Stimulated activated memory B cell treated with anti-CD40 and anti-IgM and Interleukin-4, amounts not matched to agents 10 μg/mL and 1 μg/mL and 100 μg/mL, for 72 hours (primary cell): ENCODE measurements around the gene ASIC4.

Source experiments
- ATAC-seq: fragments of 150-1000 bp; cut with Tn5 transposase; 2 replicates; pipeline ENCODE4 v1.10.0; 2021
- H3K27ac Mint-ChIP-seq: one replicate; pipeline ENCODE4 v1.8.0; 2022; ENCODE audit warnings: mild to moderate bottlenecking, mixed read lengths
- H3K27me3 Mint-ChIP-seq: one replicate; pipeline ENCODE4 v1.8.0; 2022; ENCODE audit warnings: mixed read lengths
- H3K36me3 Mint-ChIP-seq: one replicate; pipeline ENCODE4 v1.8.0; 2022; ENCODE audit warnings: mixed read lengths
- H3K4me1 Mint-ChIP-seq: one replicate; pipeline ENCODE4 v1.8.0; 2022; ENCODE audit warnings: mixed read lengths
- H3K4me3 Mint-ChIP-seq: one replicate; pipeline ENCODE4 v1.8.0; 2022; ENCODE audit warnings: mild to moderate bottlenecking, moderate library complexity, mixed read lengths
- H3K9me3 Mint-ChIP-seq: one replicate; pipeline ENCODE4 v1.8.0; 2022; ENCODE audit warnings: mixed read lengths

Gene ASIC4, protein sequence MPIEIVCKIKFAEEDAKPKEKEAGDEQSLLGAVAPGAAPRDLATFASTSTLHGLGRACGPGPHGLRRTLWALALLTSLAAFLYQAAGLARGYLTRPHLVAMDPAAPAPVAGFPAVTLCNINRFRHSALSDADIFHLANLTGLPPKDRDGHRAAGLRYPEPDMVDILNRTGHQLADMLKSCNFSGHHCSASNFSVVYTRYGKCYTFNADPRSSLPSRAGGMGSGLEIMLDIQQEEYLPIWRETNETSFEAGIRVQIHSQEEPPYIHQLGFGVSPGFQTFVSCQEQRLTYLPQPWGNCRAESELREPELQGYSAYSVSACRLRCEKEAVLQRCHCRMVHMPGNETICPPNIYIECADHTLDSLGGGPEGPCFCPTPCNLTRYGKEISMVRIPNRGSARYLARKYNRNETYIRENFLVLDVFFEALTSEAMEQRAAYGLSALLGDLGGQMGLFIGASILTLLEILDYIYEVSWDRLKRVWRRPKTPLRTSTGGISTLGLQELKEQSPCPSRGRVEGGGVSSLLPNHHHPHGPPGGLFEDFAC

DNA sequence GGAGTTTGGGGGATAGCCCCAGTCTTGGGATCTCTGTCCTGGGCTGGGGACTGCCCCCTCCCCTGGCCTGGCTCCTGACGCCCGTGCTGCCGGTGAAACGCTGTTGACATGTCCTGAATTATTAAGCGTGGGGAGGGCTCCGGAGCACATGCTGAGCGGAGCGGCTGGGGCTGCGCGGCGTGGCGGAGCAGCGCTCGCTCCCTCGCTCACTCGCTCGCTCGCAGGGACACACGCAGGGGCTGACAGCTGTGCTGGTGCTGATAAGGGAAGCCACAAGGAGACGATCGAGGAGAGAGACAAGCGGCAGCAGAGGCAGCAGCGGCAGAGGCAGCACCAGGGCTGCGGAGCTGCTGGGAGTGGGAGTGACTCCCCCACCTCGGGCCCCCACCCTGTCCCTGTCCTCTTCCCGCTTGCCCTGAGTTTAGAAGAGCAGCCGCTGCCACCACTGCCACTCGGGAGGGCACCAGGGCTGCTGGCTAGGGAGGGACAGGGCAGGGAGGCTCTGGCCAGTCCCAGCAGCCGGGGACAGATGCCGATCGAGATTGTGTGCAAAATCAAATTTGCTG, at the start of gene ASIC4:
TSS of gene ASIC4 (plus strand) at position 287 of the 566 bp plus-strand sequence. CDS start at position 530, 243 bp downstream.
- Mint-ChIP-seq H3K27ac (no peak within 1 kb of the TSS), H3K9me3 (no peaks in the 10 kb centered on the region), H3K4me3 (no peak within 1 kb of the TSS), H3K27me3 (peaks cover 100% of the 10 kb centered on the region), H3K4me1 (peaks cover 41% of the 10 kb centered on the region), H3K36me3 (no peaks in the 10 kb centered on the region)
- ATAC-seq = no peak

DNA sequence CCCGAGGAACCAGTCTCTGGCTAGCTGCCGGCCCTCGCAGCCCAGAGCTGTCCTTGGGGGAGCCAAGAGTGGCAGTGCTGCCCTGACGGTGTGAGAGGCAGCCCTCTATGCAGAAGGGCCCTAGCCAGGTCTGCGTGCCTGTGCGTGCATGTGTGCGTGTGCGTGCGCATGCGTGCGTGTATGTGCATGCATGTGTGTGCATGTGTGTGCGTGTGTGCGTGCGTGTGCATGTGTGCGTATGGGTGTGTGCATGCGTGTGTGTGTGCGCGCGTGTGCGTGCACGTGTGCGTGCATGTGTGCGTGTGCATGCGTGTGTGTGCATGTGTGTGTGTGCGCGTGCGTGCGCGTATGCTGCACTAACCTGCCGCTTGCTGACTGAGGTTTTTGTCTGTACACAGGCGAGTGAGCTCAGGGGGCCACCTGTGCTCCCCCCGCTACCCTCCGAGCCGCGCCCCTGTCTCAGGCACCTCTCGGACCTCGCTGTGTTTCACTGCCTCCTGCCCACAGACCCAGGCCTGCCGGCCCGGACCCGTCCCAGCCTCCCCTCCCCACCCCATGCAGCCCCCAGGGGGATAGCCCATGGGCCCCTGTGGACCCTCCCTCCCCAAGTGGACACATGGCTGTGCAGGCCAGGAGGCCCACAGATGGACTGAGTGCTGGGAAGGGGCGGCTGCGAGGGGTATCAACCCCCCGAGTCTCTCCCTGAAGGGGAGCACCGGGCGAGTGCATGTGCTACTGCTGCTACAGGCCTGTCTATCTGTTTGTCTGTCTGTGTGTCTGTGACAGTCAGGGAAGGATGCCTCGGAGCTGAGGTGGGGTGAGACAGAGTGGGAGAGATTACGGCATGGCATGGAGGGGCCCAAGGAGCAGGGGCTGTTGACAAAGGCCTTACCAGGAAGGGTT, 48.4 kb upstream of the ASIC4 start:
- no peaks in the 10 kb centered on the region for H3K4me1 Mint-ChIP-seq
- H3K9me3 Mint-ChIP-seq = no peaks in the 10 kb centered on the region
- peaks cover 37% of the 10 kb centered on the region for H3K27me3 Mint-ChIP-seq
- ATAC-seq = no peak
- H3K4me3 Mint-ChIP-seq = no peak overlapping the region
- no peak overlapping the region for H3K27ac Mint-ChIP-seq
- H3K36me3 Mint-ChIP-seq = no peaks in the 10 kb centered on the region

DNA sequence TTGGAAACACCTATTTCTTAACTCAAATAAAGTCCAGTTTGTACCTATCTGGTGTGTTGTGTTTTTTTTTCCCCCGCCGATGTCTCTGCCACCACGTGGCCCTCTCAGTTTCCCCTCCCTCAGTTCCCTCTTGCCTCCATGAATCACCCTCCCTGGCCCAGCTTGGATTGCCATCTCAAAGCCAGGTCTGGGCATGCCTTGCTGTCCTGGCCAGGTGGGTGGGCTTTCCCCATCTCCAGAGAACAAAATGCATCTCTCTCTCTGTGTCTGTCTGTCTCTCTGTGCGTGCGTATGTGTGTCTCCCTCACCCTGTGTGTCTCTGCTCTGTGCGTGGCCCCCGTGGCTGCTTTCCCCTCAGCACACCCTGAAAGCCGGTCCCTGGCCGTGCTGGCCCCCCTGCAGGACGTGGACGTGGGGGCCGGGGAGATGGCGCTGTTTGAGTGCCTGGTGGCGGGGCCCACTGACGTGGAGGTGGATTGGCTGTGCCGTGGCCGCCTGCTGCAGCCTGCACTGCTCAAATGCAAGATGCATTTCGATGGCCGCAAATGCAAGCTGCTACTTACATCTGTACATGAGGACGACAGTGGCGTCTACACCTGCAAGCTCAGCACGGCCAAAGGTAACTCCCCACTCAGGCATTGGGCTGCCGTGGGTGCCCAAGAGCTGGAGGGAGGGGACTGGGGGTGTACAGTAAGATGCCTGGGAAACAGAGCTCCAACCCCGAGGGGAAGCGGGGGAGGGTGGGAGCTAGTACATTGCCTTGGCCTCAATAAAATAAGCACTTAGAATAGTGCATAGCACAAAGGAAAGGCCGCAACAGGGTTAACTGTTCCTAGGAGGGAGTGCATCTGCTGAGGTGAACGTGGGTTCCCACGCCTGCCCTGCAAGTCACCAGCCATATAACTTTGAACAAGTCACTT, 47.2 kb upstream of the ASIC4 start:
- no peak overlapping the region for H3K4me3 Mint-ChIP-seq
- H3K4me1 Mint-ChIP-seq = no peaks in the 10 kb centered on the region
- no peak overlapping the region for H3K27ac Mint-ChIP-seq
- no peak for ATAC-seq
- H3K9me3 Mint-ChIP-seq = no peaks in the 10 kb centered on the region
- H3K36me3 Mint-ChIP-seq = no peaks in the 10 kb centered on the region
- peaks cover 37% of the 10 kb centered on the region for H3K27me3 Mint-ChIP-seq

DNA sequence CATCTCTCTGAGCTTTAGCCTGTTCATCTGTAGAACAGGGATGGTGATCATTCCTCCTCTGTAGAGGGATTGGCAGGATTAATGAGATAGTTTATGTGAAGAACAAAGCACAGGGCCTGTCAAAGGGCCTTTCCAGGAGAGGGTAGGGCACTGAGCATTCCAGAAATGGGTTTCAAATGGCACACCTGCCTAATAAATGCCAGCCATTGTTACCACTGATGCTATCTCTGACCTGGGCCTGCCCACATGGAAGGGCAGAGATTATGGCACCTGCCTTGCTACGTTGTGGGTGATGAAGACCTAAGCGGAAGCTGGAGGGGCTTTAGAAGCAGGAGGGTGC, 46.6 kb upstream of the ASIC4 start:
- H3K36me3 Mint-ChIP-seq = no peaks in the 10 kb centered on the region
- H3K4me1 Mint-ChIP-seq = no peaks in the 10 kb centered on the region
- no peak overlapping the region for H3K27ac Mint-ChIP-seq
- ATAC-seq = no peak
- H3K4me3 Mint-ChIP-seq = no peak overlapping the region
- H3K27me3 Mint-ChIP-seq = peaks cover 37% of the 10 kb centered on the region
- H3K9me3 Mint-ChIP-seq = no peaks in the 10 kb centered on the region

DNA sequence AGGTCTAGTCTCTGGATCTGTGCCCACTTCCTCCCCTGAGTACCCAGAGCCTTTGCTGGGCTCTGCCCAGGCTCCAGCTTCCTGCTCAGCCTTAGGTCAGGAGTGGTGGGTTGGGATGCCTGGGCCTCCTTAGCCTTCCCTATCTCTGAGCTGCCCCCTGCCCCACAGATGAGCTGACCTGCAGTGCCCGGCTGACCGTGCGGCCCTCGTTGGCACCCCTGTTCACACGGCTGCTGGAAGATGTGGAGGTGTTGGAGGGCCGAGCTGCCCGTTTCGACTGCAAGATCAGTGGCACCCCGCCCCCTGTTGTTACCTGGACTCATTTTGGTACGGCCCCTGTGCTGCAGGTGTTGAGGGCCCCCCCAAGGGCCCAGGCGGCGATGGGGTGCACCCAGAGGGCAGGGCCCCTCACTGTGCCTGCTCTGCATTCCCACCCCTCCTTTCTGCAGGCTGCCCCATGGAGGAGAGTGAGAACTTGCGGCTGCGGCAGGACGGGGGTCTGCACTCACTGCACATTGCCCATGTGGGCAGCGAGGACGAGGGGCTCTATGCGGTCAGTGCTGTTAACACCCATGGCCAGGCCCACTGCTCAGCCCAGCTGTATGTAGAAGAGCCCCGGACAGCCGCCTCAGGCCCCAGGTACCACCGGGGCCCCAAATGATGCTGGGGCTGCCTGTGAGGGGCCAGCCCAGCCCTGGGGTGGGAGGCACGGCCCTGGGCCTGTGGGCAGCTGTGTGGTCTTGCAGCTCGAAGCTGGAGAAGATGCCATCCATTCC, 45.7 kb upstream of the ASIC4 start:
- H3K27me3 Mint-ChIP-seq = peaks cover 44% of the 10 kb centered on the region

DNA sequence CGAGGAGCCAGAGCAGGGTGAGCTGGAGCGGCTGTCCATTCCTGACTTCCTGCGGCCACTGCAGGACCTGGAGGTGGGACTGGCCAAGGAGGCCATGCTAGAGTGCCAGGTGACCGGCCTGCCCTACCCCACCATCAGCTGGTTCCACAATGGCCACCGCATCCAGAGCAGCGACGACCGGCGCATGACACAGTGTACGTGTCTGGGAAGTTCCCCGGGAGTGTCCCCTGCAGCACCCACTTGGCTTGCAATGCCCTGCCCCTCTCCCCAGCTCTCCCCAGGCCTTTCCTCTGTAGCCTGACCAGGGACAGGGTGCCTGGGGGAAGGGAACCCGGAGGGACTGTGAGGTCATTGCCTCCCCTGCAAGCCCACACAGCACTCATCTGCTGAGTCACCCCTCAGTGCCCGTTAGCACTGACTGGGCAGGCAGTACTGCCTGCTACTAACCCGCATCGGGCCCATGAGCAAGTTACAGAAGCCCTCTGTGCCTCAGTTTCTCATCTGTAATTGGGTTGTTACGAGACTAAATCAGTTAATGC, 45.0 kb upstream of the ASIC4 start:
- no peaks in the 10 kb centered on the region for H3K36me3 Mint-ChIP-seq
- ATAC-seq = no peak
- no peak overlapping the region for H3K4me3 Mint-ChIP-seq
- H3K4me1 Mint-ChIP-seq = no peaks in the 10 kb centered on the region
- no peaks in the 10 kb centered on the region for H3K9me3 Mint-ChIP-seq
- H3K27ac Mint-ChIP-seq = no peak overlapping the region
- peaks cover 47% of the 10 kb centered on the region for H3K27me3 Mint-ChIP-seq

More for the DNA sequence above, 45.7 kb upstream of the ASIC4 start:
- Mint-ChIP-seq H3K9me3 (no peaks in the 10 kb centered on the region), H3K36me3 (no peaks in the 10 kb centered on the region), H3K27ac (no peak overlapping the region), H3K4me3 (no peak overlapping the region), H3K4me1 (no peaks in the 10 kb centered on the region)
- ATAC-seq = no peak

DNA sequence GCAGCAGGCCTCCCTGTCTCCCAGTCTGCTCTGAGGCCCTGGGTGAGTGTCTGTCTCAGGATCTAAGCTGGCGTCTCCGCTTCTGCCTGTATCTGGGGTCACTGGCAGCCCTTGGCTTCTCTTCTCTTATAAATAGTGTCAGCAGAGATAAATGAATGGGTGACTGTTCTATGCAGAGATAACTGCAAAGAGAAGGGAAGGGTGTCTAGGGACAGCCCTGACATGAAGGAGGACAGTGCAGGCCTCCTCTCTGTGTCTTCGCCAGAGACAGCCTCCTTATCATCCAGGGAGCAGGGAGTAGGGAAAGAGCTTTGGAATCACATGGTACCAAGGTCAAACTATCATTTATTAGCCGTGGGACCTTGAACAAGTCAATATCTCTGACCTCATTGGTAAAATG, 43.9 kb upstream of the ASIC4 start:
- Mint-ChIP-seq H3K27me3 (peaks cover 51% of the 10 kb centered on the region), H3K4me3 (no peak overlapping the region), H3K4me1 (no peaks in the 10 kb centered on the region)

DNA sequence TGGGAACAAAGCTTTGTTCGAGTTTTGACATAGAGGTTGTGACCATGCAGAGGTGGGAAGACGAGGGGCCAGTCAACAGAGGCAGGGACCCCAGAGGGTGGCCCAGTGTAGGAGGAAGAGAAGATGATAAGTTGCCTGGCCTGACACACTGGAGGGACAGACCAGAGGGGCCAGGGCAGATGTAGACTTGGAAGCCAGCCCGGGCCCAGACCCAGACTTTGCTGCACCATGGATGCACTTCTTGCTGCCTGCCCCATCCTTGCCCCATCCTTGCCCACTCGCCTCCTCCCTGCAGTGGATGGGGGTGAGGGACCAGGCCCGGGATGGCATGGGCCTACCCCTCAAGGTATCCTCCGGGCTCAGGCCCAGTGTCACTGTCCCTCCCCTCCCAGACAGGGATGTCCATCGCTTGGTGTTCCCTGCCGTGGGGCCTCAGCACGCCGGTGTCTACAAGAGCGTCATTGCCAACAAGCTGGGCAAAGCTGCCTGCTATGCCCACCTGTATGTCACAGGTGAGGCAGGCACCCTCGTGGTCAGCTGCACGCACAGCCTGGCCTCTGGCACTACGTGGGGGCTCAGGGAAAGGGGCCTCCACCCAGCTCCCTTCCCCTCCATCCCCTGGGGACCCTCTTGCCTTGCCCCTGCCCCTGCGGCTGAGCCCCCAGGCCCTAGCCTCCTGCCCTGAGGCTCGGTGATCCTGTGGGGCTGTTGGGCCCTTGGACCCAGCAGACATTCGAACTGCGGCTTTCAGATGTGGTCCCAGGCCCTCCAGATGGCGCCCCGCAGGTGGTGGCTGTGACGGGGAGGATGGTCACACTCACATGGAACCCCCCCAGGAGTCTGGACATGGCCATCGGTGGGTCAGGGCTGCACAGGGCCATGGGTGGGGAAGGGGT, 42.6 kb upstream of the ASIC4 start:
- Mint-ChIP-seq H3K27ac (no peak overlapping the region), H3K36me3 (no peaks in the 10 kb centered on the region), H3K9me3 (no peaks in the 10 kb centered on the region), H3K4me3 (no peak overlapping the region), H3K4me1 (peaks cover 5% of the 10 kb centered on the region), H3K27me3 (peaks cover 64% of the 10 kb centered on the region)
- ATAC-seq = peak; percentile 29

More for the DNA sequence above, 43.9 kb upstream of the ASIC4 start:
- H3K9me3 Mint-ChIP-seq = no peaks in the 10 kb centered on the region
- no peak overlapping the region for H3K27ac Mint-ChIP-seq
- no peak for ATAC-seq
- no peaks in the 10 kb centered on the region for H3K36me3 Mint-ChIP-seq

DNA sequence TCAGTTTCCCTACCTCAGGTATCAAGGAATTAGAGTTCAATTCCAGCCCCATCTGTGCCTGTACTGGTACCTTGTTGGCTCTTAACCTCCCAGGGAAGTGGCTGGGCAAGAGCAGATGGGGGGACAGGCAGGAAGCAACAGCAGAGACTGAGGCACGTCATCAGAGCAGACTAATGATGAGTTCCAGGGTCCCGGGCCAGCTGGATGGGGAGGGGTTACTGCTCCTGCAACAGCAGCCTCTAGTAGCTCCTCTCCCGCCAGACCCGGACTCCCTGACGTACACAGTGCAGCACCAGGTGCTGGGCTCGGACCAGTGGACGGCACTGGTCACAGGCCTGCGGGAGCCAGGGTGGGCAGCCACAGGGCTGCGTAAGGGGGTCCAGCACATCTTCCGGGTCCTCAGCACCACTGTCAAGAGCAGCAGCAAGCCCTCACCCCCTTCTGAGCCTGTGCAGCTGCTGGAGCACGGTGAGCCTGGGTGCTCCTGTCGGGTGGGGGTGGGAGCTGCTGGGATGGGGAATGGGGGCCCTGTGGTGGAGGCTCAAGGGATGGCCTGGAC, 41.6 kb upstream of the ASIC4 start:
- Mint-ChIP-seq H3K27me3 (peaks cover 73% of the 10 kb centered on the region), H3K4me3 (no peak overlapping the region), H3K27ac (no peak overlapping the region), H3K36me3 (no peaks in the 10 kb centered on the region), H3K9me3 (no peaks in the 10 kb centered on the region), H3K4me1 (peaks cover 5% of the 10 kb centered on the region)
- no peak for ATAC-seq

DNA sequence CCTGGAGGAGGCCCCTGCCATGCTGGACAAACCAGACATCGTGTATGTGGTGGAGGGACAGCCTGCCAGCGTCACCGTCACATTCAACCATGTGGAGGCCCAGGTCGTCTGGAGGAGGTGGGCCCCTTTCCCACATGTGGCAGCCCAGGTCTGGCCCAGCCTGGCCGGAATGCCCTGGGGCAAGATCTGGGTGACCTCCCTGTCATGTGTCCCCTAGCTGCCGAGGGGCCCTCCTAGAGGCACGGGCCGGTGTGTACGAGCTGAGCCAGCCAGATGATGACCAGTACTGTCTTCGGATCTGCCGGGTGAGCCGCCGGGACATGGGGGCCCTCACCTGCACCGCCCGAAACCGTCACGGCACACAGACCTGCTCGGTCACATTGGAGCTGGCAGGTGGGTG, 40.8 kb upstream of the ASIC4 start:
- Mint-ChIP-seq H3K9me3 (no peaks in the 10 kb centered on the region), H3K36me3 (no peaks in the 10 kb centered on the region), H3K4me3 (no peak overlapping the region), H3K27me3 (peaks cover 73% of the 10 kb centered on the region), H3K27ac (no peak overlapping the region), H3K4me1 (peaks cover 5% of the 10 kb centered on the region)
- ATAC-seq = no peak

DNA sequence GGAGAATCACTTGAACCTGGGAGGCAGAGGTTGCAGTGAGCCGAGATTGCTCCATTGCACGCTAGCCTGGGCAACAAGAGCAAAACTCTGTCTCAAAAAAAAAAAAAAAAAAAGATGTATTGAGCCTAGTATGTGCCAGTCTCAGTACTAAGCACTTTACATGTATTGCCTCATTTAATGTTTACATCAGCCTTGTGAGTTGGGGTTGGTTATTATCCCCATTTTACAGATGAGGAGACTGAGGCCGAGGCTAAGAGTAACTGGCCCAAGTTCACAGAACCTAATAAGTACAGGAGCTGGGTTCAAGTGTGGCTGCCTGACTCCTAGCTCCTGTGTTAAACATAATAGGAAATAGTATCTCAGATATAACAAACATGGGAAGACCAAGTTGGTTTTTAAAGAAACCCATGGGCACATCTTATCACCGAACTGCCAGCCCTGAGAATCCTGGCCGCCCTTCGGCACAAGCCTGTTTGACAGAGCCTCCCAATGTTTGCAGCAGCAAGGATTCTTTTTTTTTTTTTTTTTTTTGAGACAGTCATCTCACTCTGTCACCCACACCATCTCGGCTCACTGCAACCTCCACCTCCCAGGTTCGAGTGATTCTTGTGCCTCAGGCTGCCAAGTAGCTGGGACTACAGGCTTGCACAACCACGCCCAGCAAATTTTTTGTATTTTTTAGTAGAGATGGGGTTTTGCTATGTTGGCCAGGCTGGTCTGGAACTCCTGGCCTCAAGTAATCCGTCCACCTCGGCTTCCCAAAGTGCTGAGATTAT, 39.8 kb upstream of the ASIC4 start:
- Mint-ChIP-seq H3K27ac (no peak overlapping the region), H3K4me1 (peaks cover 5% of the 10 kb centered on the region), H3K9me3 (no peaks in the 10 kb centered on the region), H3K4me3 (no peak overlapping the region), H3K36me3 (no peaks in the 10 kb centered on the region), H3K27me3 (peaks cover 76% of the 10 kb centered on the region)
- ATAC-seq = no peak

DNA sequence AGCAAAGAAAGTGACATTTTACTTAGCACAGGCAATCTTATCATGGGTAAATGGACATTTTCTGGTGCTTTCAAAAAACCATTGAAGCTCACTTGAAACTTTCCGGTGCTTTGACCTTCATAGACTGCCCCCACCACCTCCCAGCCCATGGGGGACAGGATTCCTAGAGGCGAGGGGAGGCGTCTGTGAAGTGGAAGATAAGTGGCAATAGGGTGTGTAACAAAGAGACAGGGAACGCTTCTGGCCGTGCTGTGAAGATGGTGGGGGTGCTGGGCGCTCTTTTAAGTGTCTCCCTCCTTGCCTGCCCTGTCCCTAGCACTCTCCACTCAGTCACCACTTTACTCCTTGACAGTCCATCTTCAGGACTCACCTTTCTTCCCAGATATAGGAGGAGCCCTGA, 39.0 kb upstream of the ASIC4 start:
- no peak overlapping the region for H3K4me3 Mint-ChIP-seq
- H3K9me3 Mint-ChIP-seq = no peaks in the 10 kb centered on the region
- peaks cover 76% of the 10 kb centered on the region for H3K27me3 Mint-ChIP-seq
- H3K36me3 Mint-ChIP-seq = no peaks in the 10 kb centered on the region
- H3K4me1 Mint-ChIP-seq = peaks cover 5% of the 10 kb centered on the region
- ATAC-seq = no peak
- no peak overlapping the region for H3K27ac Mint-ChIP-seq
